HEK293 (cell line): Measurements from ENCODE around the gene CSRP1.
A peak's percentile ranks its signal among the peaks of the same experiment; 100 is the strongest.
"Not testable (repeated sequence)": the region's sequence is repeated elsewhere in the genome, so short reads cannot be mapped to it uniquely, and the experiment has no call there.

Source experiments
- CTCF ChIA-PET: fragments of 350-600 bp; formaldehyde crosslinking; extraction: SDS; loops from one replicate; lab custom pipeline; 2021; ENCODE audit warnings: antibody characterized with exemption; lab: Yijun Ruan, JAX
- POLR2A ChIA-PET: fragments of 300-600 bp; formaldehyde crosslinking; extraction: SDS; loops from one replicate; lab custom pipeline; 2020; ENCODE audit warnings: antibody characterized with exemption, inconsistent platforms; lab: Yijun Ruan, JAX
- H3K27ac ChIP-seq: fragments of 200-500 bp; sonication (Bioruptor generic); 2 replicates; pipeline ENCODE4 v1.5.1; 2014; ENCODE audit warnings: low read depth, low read length, control low read depth, inconsistent platforms; ENCODE audit errors: extremely low read depth
- H3K36me3 ChIP-seq, 2 experiments: fragments of 200-500 bp in 1 of 2; sonication (Bioruptor generic) in 1 of 2; 1 replicate in 1 of 2; 2 replicates in 1 of 2; pipeline ENCODE4 v1.5.1; 2014 to 2017; ENCODE audit warnings: inconsistent platforms in 2 of 2, low read length in 2 of 2; ENCODE audit not compliant: control insufficient read depth in 2 of 2, insufficient read depth in 1 of 2
- H3K4me1 ChIP-seq: fragments of 200-500 bp; sonication (Bioruptor generic); 2 replicates; pipeline ENCODE4 v1.5.1; 2014; ENCODE audit warnings: mild to moderate bottlenecking, low read length, inconsistent platforms; ENCODE audit not compliant: control insufficient read depth, insufficient read depth
- H3K4me3 ChIP-seq: 2 replicates; pipeline ENCODE4 v1.5.1; 2011; ENCODE audit warnings: low read depth, mild to moderate bottlenecking, control low read depth, low read length, moderate library complexity
- H3K9me3 ChIP-seq: fragments of 200-500 bp; sonication (Bioruptor generic); 2 replicates; pipeline ENCODE4 v1.5.1; 2014; ENCODE audit warnings: low read depth, low read length, inconsistent platforms; ENCODE audit not compliant: control insufficient read depth, insufficient read depth
- ATF2 ChIP-seq: fragments of 450-650 bp; formaldehyde crosslinking; IDR thresholded peaks from 2 replicates; pipeline ENCODE4 v1.5.1; 2016; ENCODE audit warnings: missing biosample characterization, missing genetic modification characterization, low read depth
- CTCF ChIP-seq: fragments of 450-650 bp; formaldehyde crosslinking; IDR thresholded peaks from 2 replicates; pipeline ENCODE4 v1.5.1; 2016; ENCODE audit warnings: missing biosample characterization, missing genetic modification characterization
- HOXA7 ChIP-seq: sonication (generic); formaldehyde crosslinking; IDR thresholded peaks from 2 replicates; pipeline ENCODE4 v1.8.1; 2022; ENCODE audit warnings: missing genetic modification reagents, borderline replicate concordance
- PRDM10 ChIP-seq: fragments of 450-650 bp; formaldehyde crosslinking; IDR thresholded peaks from 2 replicates; pipeline ENCODE4 v1.5.1; 2016; ENCODE audit warnings: missing biosample characterization, missing genetic modification characterization
- ZBTB20 ChIP-seq: fragments of 450-650 bp; formaldehyde crosslinking; IDR thresholded peaks from 2 replicates; pipeline ENCODE4 v1.5.1; 2016; ENCODE audit warnings: missing biosample characterization, missing genetic modification characterization
- ZBTB26 ChIP-seq: fragments of 450-650 bp; formaldehyde crosslinking; optimal IDR thresholded peaks from 2 replicates; pipeline ENCODE3; 2016; ENCODE audit warnings: missing biosample characterization, mild to moderate bottlenecking, missing genetic modification characterization
- ZNF600 ChIP-seq: fragments of 450-650 bp; formaldehyde crosslinking; IDR thresholded peaks from 2 replicates; pipeline ENCODE4 v1.5.1; 2016; ENCODE audit warnings: missing biosample characterization, missing genetic modification characterization
- TF ChIP-seq, protein P1 (sequence below): fragments of 450-650 bp; formaldehyde crosslinking; IDR thresholded peaks from 2 replicates; pipeline ENCODE4 v1.5.1; 2016; ENCODE audit warnings: missing biosample characterization, missing genetic modification characterization
- TF ChIP-seq, protein P2 (sequence below): fragments of 450-650 bp; formaldehyde crosslinking; IDR thresholded peaks from 2 replicates; pipeline ENCODE4 v1.5.1; 2016; ENCODE audit warnings: missing biosample characterization, missing genetic modification characterization
- TF ChIP-seq, protein P3 (sequence below): fragments of 450-650 bp; formaldehyde crosslinking; IDR thresholded peaks from 2 replicates; pipeline ENCODE4 v1.5.1; 2017; ENCODE audit warnings: missing biosample characterization, missing genetic modification characterization

Gene CSRP1

DNA sequence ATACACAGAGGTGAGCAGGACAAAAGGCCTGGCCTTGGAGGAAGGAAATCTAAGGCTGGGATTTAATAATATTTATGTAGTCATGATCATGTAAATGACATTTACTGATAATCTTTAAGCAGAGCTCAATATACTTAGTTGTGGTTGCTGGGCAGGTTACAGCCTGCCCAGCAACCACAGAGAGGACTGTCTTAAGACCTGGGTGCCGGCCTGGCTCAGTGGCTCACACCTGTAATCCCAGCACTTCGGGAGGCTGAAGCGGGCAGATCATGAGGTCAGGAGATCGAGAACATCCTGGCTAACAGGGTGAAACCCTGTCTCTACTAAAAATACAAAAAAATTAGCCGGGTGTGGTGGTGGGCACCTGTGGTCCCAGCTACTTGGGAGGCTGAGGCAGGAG, 42.6 kb upstream of the CSRP1 start:
- not testable (repeated sequence) for H3K36me3 ChIP-seq
- TF ChIP-seq, protein P1, sequence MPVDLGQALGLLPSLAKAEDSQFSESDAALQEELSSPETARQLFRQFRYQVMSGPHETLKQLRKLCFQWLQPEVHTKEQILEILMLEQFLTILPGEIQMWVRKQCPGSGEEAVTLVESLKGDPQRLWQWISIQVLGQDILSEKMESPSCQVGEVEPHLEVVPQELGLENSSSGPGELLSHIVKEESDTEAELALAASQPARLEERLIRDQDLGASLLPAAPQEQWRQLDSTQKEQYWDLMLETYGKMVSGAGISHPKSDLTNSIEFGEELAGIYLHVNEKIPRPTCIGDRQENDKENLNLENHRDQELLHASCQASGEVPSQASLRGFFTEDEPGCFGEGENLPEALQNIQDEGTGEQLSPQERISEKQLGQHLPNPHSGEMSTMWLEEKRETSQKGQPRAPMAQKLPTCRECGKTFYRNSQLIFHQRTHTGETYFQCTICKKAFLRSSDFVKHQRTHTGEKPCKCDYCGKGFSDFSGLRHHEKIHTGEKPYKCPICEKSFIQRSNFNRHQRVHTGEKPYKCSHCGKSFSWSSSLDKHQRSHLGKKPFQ (tag by site-specific recombination) = peak; percentile 15; the same call in 1 of the 2 replicates
- TF ChIP-seq, all 188 proteins: peak for 1; not testable (repeated sequence) for 187
- H3K9me3 ChIP-seq, H3K27ac ChIP-seq, H3K4me1 ChIP-seq, H3K4me3 ChIP-seq, POLR2A ChIA-PET: not testable (repeated sequence)
- CTCF ChIA-PET = interaction anchor here (1.2 to 2.4 kb wide), 3 partner anchors 68 to 243 kb away, joined by 3 to 9 read pairs (median 3); no protein-coding TSS in a partner anchor

DNA sequence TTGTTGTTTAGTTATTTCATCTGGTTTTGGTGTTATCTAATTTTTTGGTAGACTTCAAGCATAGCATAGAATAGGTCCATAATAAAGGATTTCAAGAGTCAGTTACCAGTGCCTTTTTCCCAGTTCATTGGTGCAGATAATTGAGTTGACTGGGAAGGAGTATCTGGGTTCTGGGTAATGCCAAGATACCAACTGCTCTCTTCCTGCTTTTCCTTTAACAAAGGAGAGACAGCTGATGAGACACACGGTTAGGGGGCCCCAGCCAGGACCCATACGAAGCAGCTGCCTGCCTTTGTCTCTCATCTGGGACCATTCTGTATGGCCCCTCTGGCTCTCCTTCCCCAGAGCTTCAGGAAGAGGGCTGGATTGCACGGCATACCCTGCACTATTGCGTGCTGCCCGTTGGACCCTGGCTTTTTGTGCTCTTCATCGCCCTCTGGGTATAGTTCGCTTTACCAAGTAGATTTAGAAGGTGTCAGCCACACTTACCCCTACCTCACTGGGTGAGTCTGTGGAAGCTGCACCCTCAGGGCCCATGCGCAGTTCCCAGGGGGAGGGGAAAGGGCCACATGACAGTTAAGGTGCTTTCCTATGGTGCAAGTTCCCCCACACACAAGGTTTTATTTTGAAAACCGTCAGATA, 39.0 kb upstream of the CSRP1 start:
- ChIA-PET POLR2A (no interaction called here), CTCF (interaction anchor here (1.0 to 1.4 kb wide), 3 partner anchors 13 to 16 kb away, joined by 3 to 5 read pairs (median 5); no protein-coding TSS in a partner anchor)
- peak; percentile 68 for TF ChIP-seq ZBTB20
- TF ChIP-seq CTCF (tag by site-specific recombination) = peak; percentile 51
- TF ChIP-seq ZBTB26 (tag by site-specific recombination) = no peak
- peak; percentile 80 for TF ChIP-seq ZNF600 (tag by site-specific recombination)
- 0 out of 2 replicates have a peak, but pooled peaks have one; percentile 21 for TF ChIP-seq PRDM10
- TF ChIP-seq, protein P2, sequence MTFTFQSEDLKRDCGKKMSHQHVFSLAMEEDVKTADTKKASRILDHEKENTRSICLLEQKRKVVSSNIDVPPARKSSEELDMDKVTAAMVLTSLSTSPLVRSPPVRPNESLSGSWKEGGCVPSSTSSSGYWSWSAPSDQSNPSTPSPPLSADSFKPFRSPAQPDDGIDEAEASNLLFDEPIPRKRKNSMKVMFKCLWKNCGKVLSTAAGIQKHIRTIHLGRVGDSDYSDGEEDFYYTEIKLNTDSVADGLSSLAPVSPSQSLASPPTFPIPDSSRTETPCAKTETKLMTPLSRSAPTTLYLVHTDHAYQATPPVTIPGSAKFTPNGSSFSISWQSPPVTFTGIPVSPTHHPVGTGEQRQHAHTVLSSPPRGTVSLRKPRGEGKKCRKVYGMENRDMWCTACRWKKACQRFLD = no peak
- Histone ChIP-seq H3K9me3 (no peaks in the 10 kb centered on the region), H3K36me3 (no peaks in the 10 kb centered on the region), H3K4me1 (no peaks in the 10 kb centered on the region), H3K4me3 (no peak overlapping the region), H3K27ac (no peak overlapping the region)

DNA sequence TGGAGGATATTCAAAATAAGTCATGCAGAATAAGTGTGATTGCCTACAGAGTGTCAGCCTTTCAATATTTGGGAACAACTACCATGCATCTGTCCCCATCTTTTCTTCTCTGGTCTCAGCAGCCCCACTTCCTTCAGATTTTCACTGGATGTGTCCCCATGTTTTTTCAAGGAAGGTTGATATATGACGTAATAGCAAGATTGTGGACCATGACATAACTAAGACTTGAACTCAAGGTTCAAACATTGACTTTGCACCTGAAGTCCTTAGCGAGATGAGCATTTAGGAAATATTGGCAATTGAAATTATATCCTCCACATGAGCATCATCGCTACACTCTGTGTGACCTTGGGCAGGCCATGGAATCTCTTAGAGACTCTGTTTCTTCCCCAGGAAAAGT, 37.8 kb upstream of the CSRP1 start:
- Histone ChIP-seq H3K36me3 (no peaks in the 10 kb centered on the region), H3K4me1 (no peaks in the 10 kb centered on the region), H3K9me3 (no peaks in the 10 kb centered on the region), H3K27ac (no peak overlapping the region), H3K4me3 (no peak overlapping the region)
- TF ChIP-seq, protein P3, sequence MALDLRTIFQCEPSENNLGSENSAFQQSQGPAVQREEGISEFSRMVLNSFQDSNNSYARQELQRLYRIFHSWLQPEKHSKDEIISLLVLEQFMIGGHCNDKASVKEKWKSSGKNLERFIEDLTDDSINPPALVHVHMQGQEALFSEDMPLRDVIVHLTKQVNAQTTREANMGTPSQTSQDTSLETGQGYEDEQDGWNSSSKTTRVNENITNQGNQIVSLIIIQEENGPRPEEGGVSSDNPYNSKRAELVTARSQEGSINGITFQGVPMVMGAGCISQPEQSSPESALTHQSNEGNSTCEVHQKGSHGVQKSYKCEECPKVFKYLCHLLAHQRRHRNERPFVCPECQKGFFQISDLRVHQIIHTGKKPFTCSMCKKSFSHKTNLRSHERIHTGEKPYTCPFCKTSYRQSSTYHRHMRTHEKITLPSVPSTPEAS (tag by site-specific recombination) = no peak
- TF ChIP-seq ATF2 (0 out of 2 replicates have a peak, but pooled peaks have one; percentile 27), HOXA7 (CRISPR knock-in tag) (no peak)
- POLR2A ChIA-PET = no interaction called here
- CTCF ChIA-PET = interaction anchor here (0.6 to 1.9 kb wide), 9 partner anchors 11 to 249 kb away, joined by 3 to 6 read pairs (median 5); no protein-coding TSS in a partner anchor
